Fibroblast of pulmonary artery (primary cell): ENCODE results near the gene SUGCT.
"Not testable (repeated sequence)": the region's sequence is repeated elsewhere in the genome, so short reads cannot be mapped to it uniquely, and the experiment has no call there.

Experiments
- DNase-seq: peaks from one replicate; pipeline ENCODE4 v3.0.0-alpha.2; 2010; ENCODE audit warnings: low read depth
- H3K4me3 ChIP-seq: replicated peaks from 2 replicates; pipeline ENCODE4 v1.5.1; 2011; ENCODE audit warnings: low read depth, mild to moderate bottlenecking, control low read depth, low read length, moderate library complexity
- CTCF ChIP-seq: IDR thresholded peaks from 2 replicates; pipeline ENCODE4 v1.5.1; 2011; ENCODE audit warnings: mild to moderate bottlenecking, control low read depth, low read length, inconsistent platforms; ENCODE audit errors: missing control alignments

SUGCT gene

GRCh38 chr7:40167291-40167690, 32.5 kb downstream of the SUGCT start:
- no peak for TF ChIP-seq CTCF
- DNase-seq: no peak
- no peak overlapping the region for H3K4me3 ChIP-seq

GRCh38 chr7:40168266-40168665, 33.5 kb downstream of the SUGCT start:
- not testable (repeated sequence) for DNase-seq, H3K4me3 ChIP-seq

DNA sequence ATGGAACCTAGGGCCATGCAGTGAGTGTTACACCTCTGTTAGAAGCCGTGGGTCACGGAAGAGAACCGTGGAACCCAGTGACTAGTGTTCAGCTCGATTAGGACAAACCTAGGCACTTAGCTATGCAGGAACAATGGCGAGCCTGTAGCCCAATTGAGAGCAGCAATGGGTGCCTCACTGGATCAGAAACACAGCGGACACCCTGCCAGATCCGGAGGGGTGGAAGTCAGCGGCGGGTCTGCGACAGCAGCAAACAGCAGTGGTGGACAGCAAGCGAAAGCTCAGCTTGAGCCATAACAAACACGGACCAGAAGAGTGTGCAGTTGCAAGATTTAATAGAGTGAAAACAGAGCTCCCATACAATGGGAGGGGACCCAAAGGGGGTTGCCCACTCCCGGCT, 38.3 kb downstream of the SUGCT start:
- H3K4me3 ChIP-seq, DNase-seq: not testable (repeated sequence)

GRCh38 chr7:40175256-40175655, 40.5 kb downstream of the SUGCT start:
- H3K4me3 ChIP-seq, DNase-seq: not testable (repeated sequence)

- no peak overlapping the region for H3K4me3 ChIP-seq
- TF ChIP-seq CTCF: no peak
- DNase-seq: no peak
Observed at GRCh38 chr7:40175725-40176510, 41.1 kb downstream of the SUGCT start.

GRCh38 chr7:40177071-40177470, 42.3 kb downstream of the SUGCT start:
- H3K4me3 ChIP-seq: no peak overlapping the region
- DNase-seq: no peak
- TF ChIP-seq CTCF: no peak

DNA sequence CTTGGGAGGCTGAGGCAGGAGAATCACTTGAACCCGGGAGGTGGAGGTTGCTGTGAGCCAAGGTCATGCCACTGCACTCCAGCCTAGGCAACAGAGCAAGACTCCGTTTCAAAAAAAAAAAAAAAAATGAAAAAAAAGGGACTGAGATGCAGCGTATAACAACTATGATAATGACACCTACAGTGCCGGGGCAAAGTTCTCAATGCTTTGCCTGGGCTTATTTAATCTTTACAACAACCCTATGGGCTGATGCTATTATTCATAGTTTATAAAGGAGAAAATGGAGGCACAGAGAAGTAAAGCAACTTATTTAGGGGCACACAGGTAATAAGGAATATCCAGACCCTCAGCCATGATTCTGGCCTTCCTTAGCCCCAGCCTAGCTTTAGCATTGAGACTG, 47.6 kb downstream of the SUGCT start:
- no peak for TF ChIP-seq CTCF
- no peak for DNase-seq
- H3K4me3 ChIP-seq: no peak overlapping the region

DNA sequence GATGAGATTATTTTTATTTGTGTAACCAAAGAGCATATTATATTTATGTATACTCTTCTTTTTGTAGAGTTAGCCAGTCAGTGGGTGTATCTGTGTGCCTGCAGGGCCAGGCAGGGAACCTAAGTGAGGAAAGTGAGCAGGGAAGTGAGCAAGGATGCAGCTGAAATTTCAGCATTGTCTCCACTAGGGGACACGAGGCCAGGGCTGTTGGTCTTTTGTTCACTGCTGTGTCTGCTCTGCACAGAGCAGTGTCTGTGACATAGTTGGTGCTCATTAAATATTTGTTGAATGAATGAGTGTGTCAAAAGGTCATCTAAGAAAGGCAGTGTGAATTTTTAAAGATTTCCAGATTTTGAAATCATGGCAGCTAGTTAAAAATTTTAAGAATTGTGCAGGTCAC, 51.8 kb downstream of the SUGCT start:
- no peak overlapping the region for H3K4me3 ChIP-seq
- no peak for DNase-seq
- TF ChIP-seq CTCF: no peak
